Tibial nerve (tissue), 3 donors: ENCODE results near the gene SMPX.

Source experiments
- CTCF ChIP-seq, 5 experiments: fragments of 200-600 bp in 3 of 5; fragments of 450-650 bp in 2 of 5; sonication (generic) in 3 of 5; IDR thresholded peaks; one replicate each; pipeline ENCODE4 v1.5.1; 2016 to 2019; ENCODE audit warnings: antibody characterized with exemption in 5 of 5, mild to moderate bottlenecking in 3 of 5, moderate library complexity in 2 of 5
- POLR2A ChIP-seq, 2 donors: fragments of 450-650 bp; IDR thresholded peaks; one replicate each; pipeline ENCODE4 v1.6.1; 2017; ENCODE audit warnings: antibody characterized with exemption in 2 of 2, mild to moderate bottlenecking in 2 of 2, moderate library complexity in 2 of 2

GRCh38 chrX:21683941-21684340 is 74.0 kb downstream of the SMPX start:
- no peak for TF ChIP-seq CTCF (IDR thresholded peaks at IDR 0.05)
- no peak for TF ChIP-seq POLR2A (IDR thresholded peaks at IDR 0.05)
